GM18870 (cell line): Measurements from ENCODE around the gene IKZF2.
"Not testable (repeated sequence)": the region's sequence is repeated elsewhere in the genome, so short reads cannot be mapped to it uniquely, and the experiment has no call there.

Experiments used
- ATAC-seq: cut with Tn5 transposase; IDR thresholded peaks from one replicate; pipeline ENCODE4 v1.9.1; 2021; ENCODE audit warnings: moderate library complexity; ENCODE audit not compliant: unreplicated experiment

Gene IKZF2

DNA sequence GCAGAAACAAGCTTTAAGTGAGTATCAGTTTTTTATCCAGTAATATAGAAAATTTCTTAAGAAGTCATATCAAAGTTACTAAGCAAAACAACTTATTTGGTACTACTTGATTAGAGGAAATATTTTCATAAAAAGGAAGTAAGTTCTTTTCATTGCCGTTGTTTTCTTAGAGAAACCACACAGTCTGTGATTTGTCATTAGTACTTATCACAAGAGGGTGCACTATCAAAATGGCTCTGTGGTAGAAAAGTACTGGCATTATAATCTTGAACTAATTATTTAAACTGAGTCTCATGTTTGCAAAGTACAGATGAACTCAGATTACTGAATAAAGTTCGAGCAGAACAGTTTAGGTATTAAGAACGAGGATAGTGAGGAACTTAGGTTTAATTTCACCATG, 93.4 kb downstream of the IKZF2 start:
- no peak for ATAC-seq

DNA sequence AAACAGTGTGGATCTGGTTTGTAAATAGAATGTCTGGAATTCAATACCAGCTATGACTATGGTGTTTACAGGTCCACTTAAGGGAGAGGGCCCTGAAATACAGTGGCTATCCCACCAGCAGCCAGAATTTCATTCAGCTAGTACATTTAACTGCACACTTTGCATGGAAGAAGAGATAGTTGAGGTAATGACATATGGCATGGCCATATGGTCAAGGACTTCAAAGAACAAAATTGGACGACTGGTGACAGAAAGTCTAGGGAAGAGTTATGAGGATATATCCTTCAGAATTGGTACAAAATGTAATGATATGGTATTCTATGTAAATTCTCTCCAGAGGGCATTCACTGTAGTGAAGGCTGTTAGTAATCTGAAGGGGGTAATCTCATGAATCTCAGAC, 105.0 kb downstream of the IKZF2 start:
- no peak for ATAC-seq

- no peak for ATAC-seq
Measured at GRCh38 chr2:213043566-213043965, 107.8 kb downstream of the IKZF2 start.

GRCh38 chr2:213042262-213042661, 109.2 kb downstream of the IKZF2 start:
- no peak for ATAC-seq

GRCh38 chr2:213036836-213037235, 114.6 kb downstream of the IKZF2 start:
- no peak for ATAC-seq

GRCh38 chr2:213034585-213034984, 116.8 kb downstream of the IKZF2 start:
- no peak for ATAC-seq

DNA sequence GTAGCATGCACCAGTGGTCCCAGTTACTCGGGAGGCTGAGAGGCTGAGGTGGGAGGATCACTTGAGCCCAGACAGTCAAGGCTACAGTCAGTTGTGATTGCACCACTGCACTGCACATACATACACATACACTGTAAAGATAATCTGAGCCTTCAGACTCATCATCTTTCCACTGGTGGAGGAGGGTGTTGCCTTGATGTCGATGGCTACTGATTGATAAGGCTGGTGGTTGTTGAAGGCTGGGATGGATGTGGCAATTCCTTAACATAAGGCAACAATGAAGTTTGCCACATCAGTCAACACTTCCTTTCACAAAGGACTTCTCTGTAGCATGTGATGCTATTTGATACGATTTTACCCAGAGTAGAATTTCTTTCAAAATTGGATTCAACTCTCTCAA, 118.8 kb downstream of the IKZF2 start:
- no peak for ATAC-seq

- ATAC-seq: peak; percentile 69
Measured at GRCh38 chr2:213022987-213023386, 128.4 kb downstream of the IKZF2 start.

DNA sequence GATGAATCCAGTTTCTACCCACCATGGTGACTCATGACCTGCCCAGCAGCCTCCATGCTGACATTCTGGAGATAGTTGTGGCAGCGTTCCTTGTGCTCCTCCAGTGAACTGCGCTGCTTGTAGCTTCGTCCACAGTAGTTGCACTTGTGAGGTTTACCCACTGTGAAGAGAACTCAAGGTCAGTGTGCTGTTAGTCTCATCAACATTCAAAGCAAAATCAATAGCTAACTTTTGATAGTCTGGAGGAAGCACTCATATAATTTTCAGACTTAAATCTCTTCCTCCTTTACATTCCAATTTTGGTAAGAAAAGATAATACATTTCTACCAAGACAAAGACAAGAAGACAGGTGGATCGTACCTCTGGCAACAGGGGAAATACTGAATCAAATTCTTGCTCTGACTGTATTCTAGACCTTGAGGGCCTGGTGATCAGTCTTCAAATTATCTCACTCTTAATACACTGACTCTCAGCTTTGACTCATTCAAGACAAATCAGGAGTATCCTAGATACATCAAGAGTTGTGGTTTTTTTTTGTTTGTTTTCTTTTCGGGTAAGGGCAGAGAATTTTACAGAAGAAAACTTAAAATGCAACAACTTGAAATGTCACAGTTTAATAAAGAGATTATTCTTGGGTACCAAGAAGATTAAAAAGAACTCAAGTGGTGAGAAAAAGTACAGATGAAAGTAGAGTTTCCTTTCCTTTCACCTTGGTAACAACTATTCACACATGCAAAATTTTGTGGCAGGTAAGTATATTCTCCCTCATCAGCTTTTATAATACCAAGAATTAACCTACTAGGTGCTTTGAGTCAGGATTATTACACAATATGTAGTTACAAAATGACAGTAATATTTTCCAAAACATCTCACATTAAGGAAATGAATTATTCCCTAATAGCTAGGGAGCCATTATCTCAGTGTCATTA, 129.2 kb downstream of the IKZF2 start:
- peak; percentile 88 for ATAC-seq

DNA sequence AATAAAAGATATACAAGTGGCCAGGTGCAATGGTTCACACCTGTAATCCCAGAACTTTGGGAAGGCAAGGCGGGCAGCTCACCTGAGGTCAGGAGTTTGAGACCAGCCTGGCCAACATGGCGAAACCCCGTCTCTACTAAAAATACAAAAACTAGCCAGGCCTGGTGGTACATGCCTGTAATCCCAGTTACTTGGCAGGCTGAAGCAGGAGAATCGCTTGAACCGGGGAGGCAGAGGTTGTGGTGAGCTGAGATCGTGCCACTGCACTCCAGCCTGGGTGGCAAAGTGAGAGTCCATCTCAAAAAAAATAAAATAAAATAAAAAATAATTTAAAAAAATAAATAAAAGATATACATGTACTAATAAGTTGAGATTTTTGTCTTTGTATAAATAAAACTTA, 130.5 kb downstream of the IKZF2 start:
- ATAC-seq: not testable (repeated sequence)

DNA sequence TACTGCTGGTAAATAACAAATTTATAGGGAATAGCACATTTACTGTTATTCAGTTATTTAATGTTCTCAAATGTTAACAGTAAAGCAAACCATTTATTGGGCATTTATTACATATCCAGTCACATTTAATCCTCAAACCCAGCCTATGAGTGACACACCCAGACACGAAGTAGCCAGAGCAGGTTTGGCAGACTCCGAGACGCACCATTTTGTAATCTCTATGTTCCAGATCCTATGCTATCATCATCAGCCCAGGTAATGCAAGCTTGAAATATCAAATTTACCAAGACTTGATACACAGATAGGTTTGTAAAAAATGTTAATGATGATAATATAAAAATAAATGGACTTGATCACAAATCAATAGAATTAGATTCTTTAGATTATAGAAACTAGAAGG, 131.1 kb downstream of the IKZF2 start:
- ATAC-seq: no peak

GRCh38 chr2:213019368-213019767, 132.0 kb downstream of the IKZF2 start:
- no peak for ATAC-seq

- ATAC-seq: no peak
Measured at GRCh38 chr2:213018340-213018901, 133.0 kb downstream of the IKZF2 start.

DNA sequence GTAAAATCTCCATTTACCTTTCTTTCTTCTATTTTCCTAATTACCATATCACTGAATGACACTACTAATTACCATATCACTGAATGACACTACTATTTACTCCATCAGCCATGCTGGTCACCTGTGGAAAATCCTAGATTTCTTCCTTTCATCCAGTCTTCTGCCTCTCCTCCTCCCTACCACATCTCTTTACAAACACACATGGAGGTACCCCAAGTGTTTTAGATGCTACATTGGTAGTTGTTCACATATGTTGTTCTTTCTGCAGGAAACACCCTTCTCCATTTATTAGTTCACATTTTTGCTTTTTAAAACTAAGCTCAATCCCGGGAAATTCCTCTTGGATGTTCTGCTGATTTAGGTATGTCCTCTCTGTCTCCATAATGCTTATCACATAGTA, 134.0 kb downstream of the IKZF2 start:
- no peak for ATAC-seq

DNA sequence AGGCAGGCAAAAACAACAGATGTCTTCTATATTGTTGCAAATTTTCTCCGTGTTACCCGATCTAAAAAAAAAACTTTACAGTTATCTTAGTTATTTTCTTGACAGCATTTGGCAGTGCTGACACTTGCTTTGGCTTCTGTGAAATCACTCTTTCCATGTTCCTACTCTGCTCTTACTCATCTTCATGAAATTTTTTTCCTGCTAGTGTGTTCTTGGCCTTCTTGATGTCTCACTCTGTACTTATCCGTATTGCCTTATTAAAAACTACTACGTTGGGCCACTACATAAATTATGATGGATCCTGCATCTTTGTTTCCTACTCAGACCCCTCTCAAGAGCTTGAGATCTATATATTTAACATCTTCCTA, 134.4 kb downstream of the IKZF2 start:
- ATAC-seq: no peak

- ATAC-seq: no peak
Measured at GRCh38 chr2:213016166-213016983, 135.0 kb downstream of the IKZF2 start.

GRCh38 chr2:213015387-213016165, 135.8 kb downstream of the IKZF2 start:
- peak; percentile 87 for ATAC-seq

GRCh38 chr2:213013979-213014378, 137.4 kb downstream of the IKZF2 start:
- no peak for ATAC-seq

GRCh38 chr2:213011505-213011904, 139.9 kb downstream of the IKZF2 start:
- ATAC-seq: no peak

DNA sequence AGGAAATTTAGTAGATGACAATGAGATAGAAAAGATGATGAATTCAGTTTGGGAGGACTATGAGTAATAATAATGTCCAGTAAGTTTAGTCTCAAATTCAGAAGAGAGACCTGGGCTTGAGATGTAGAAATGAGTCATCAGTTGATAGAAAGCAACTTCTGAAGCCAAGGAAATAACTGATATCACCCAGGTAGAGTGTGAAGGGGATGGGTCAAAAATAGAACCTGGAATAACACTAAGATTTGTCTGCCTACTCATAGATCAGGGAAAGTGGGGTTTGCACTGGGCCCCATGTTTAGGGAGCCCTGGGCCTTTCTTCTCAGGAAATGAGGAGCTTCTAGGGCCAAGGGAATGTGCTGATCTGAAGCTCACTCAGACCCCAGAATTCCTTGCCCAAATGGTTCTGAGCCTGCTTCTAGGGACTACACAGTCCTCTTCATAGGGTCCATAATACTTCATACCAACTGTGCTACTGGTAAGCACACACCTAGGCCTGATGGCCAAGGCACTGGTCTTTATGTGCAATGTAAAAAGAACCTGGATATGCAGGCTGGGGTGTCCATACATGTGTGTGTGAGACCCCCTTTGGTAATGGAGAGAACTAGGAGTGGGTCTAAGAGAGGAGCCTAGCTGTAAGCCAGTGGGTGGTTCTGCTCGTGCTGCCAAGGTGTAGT, 141.2 kb downstream of the IKZF2 start:
- ATAC-seq: peak; percentile 67
